ENCODE measurements around the gene C12orf56. TPM values are rescaled to one million over a fixed set of nuclear protein-coding genes. Genes with fewer than 3 reads are reported as not detected.

C12orf56 gene
- total RNA-seq, 2 experiments from 2014 or later, result 0.40 TPM; not detected in 1

- CTCF ChIA-PET, result interaction anchor here (1.0 kb wide), 1 partner anchor 186 kb away, joined by 3 read pairs; no protein-coding TSS in a partner anchor
- peaks cover 3% of the 10 kb centered on the region for H3K27me3 Mint-ChIP-seq
- POLR2A ChIA-PET, result no interaction called here
- no peaks in the 10 kb centered on the region for H3K36me3 Mint-ChIP-seq (ENCODE audit: low read depth)
- H3K4me1 Mint-ChIP-seq, result no peaks in the 10 kb centered on the region
- peak; percentile 29 for DNase-seq
- no peak overlapping the region for H3K4me3 Mint-ChIP-seq
- no peak overlapping the region for H3K27ac Mint-ChIP-seq
- H3K9me3 Mint-ChIP-seq, result no peaks in the 10 kb centered on the region
Observed at GRCh38 chr12:64273527-64274403, 116.8 kb downstream of the C12orf56 start.

DNA sequence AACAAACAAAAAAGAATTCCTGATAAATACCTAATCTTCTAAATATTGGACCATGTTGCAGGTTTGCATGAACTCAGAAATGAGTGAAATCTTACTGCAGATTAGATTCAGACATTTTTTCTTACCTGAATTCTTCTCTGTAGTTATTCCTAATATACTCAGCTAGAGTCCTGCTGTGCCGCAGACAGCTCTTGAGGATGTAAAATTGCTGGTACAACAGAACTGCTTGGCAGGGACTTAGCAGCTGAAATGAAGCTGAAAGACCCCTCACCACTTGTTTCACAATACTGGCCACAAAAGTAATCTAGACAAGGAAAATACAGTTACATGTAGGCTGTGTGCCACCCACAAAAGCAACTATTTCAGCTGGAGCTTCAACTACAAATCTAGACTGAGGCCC, 120.1 kb downstream of the C12orf56 start:
- Mint-ChIP-seq H3K27ac (no peak overlapping the region), H3K4me3 (no peak overlapping the region), H3K4me1 (no peaks in the 10 kb centered on the region), H3K9me3 (no peaks in the 10 kb centered on the region), H3K36me3 (ENCODE audit: low read depth) (no peaks in the 10 kb centered on the region), H3K27me3 (no peaks in the 10 kb centered on the region)
- no peak for DNase-seq
- CTCF ChIA-PET, result no interaction called here
- POLR2A ChIA-PET, result no interaction called here

- Mint-ChIP-seq H3K4me3 (no peak overlapping the region), H3K27me3 (no peaks in the 10 kb centered on the region), H3K36me3 (ENCODE audit: low read depth) (no peaks in the 10 kb centered on the region), H3K27ac (no peak overlapping the region), H3K4me1 (no peaks in the 10 kb centered on the region), H3K9me3 (no peaks in the 10 kb centered on the region)
- DNase-seq, result no peak
- POLR2A ChIA-PET, result no interaction called here
- CTCF ChIA-PET, result no interaction called here
Observed at GRCh38 chr12:64269161-64269560, 121.4 kb downstream of the C12orf56 start.

DNA sequence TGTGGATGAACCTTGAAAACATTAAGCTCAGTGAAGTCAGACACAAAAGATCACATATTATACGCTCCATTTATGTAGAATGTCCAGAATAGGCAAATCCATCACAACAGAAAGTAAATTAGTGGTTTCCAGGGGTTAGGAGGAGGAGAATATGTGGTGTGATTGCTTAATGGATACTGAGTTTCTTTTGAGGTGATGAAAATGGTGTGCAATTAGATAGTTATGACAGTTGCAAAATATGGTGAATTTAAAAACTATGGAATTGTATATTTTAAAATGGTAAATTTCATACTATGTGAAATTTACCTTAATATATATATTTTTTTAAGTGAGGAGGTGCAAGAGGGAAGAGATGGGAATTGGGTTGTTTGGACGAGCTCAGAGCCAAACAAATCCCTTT, 122.1 kb downstream of the C12orf56 start:
- POLR2A ChIA-PET, result no interaction called here
- H3K4me3 Mint-ChIP-seq, result no peak overlapping the region
- CTCF ChIA-PET, result no interaction called here
- DNase-seq, result no peak
- H3K36me3 Mint-ChIP-seq (ENCODE audit: low read depth), result no peaks in the 10 kb centered on the region
- H3K4me1 Mint-ChIP-seq, result no peaks in the 10 kb centered on the region
- no peak overlapping the region for H3K27ac Mint-ChIP-seq
- no peaks in the 10 kb centered on the region for H3K27me3 Mint-ChIP-seq
- no peaks in the 10 kb centered on the region for H3K9me3 Mint-ChIP-seq

GRCh38 chr12:64265839-64266238, 124.7 kb downstream of the C12orf56 start:
- Mint-ChIP-seq H3K27me3 (no peaks in the 10 kb centered on the region), H3K4me1 (no peaks in the 10 kb centered on the region), H3K27ac (no peak overlapping the region), H3K4me3 (no peak overlapping the region), H3K36me3 (ENCODE audit: low read depth) (no peaks in the 10 kb centered on the region), H3K9me3 (no peaks in the 10 kb centered on the region)
- POLR2A ChIA-PET, result no interaction called here
- no peak for DNase-seq
- CTCF ChIA-PET, result interaction anchor here (1.0 kb wide), 1 partner anchor 9 kb away, joined by 4 read pairs; no protein-coding TSS in a partner anchor

GRCh38 chr12:64261813-64262212, 128.7 kb downstream of the C12orf56 start:
- CTCF ChIA-PET, result no interaction called here
- no peaks in the 10 kb centered on the region for H3K4me1 Mint-ChIP-seq

DNA sequence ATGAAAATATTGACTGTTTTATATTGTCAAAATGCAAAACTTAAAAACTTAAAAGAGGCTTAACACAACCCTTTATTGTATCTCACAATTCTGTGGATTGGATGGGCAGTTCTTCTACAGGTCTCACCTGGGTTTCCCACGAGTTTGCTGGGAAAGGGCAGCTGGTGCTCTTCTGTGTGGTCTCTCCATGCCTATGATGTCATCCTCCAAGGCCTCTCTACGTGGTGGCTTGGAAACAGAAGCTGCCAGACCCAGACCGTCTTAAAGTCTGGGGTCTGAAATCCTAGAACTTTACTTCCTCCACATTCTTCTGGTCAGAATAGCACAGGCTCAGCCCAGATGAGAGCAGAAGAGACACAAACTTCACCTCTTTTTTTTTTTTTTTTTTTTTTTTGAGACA, 132.0 kb downstream of the C12orf56 start:
- Mint-ChIP-seq H3K9me3 (no peaks in the 10 kb centered on the region), H3K27ac (no peak overlapping the region), H3K36me3 (ENCODE audit: low read depth) (no peaks in the 10 kb centered on the region), H3K4me1 (no peaks in the 10 kb centered on the region), H3K4me3 (no peak overlapping the region), H3K27me3 (no peaks in the 10 kb centered on the region)
- ChIA-PET POLR2A (no interaction called here), CTCF (interaction anchor here (0.6 to 1.6 kb wide), 4 partner anchors 110 to 432 kb away, joined by 3 to 5 read pairs (median 3); no protein-coding TSS in a partner anchor)
- no peak for DNase-seq

More at GRCh38 chr12:64261813-64262212, 128.7 kb downstream of the C12orf56 start:
- Mint-ChIP-seq H3K27me3 (no peaks in the 10 kb centered on the region), H3K27ac (no peak overlapping the region), H3K4me3 (no peak overlapping the region), H3K36me3 (ENCODE audit: low read depth) (no peaks in the 10 kb centered on the region), H3K9me3 (no peaks in the 10 kb centered on the region)
- POLR2A ChIA-PET, result no interaction called here
- no peak for DNase-seq

DNA sequence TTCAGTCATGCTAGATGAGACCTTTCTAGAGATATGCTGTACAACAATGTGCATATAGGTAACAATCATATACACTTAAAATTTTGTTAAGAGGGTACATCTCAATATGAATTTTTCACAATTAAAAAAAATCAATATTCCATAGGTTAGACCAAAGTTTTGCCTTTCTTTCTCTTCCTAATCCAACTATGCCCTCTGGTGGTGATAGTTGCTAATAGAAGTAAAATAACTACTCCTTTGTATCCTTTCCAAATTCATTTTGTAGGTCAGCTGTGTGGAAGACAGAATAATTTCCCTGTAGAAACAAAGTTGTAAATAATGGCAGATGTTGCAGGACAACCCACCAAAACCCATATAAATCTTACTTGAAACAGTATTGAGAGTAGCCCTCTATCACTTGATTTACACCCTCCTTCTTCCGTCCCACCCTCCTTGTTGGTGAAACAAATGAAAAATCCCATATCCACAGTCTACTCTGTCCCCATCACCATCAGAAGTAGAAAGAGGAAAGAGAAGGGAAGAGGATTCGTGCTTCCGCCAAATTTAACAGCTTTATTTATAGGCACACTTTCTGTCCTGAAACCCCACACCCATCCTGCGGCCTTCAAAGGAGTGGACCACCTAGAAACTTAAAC, 134.3 kb downstream of the C12orf56 start:
- H3K4me3 Mint-ChIP-seq, result no peak overlapping the region
- no peak for DNase-seq
- H3K4me1 Mint-ChIP-seq, result peaks cover 5% of the 10 kb centered on the region
- ChIA-PET CTCF (interaction anchor here (0.6 to 2.4 kb wide), 10 partner anchors 8 to 429 kb away, joined by 3 to 8 read pairs (median 4); partner anchors contain the start of gene SRGAP1), POLR2A (no interaction called here)
- H3K27me3 Mint-ChIP-seq, result no peaks in the 10 kb centered on the region
- no peaks in the 10 kb centered on the region for H3K9me3 Mint-ChIP-seq
- no peaks in the 10 kb centered on the region for H3K36me3 Mint-ChIP-seq (ENCODE audit: low read depth)
- no peak overlapping the region for H3K27ac Mint-ChIP-seq

- DNase-seq, result no peak
- Mint-ChIP-seq H3K36me3 (ENCODE audit: low read depth) (no peaks in the 10 kb centered on the region), H3K4me3 (no peak overlapping the region), H3K9me3 (no peaks in the 10 kb centered on the region), H3K27me3 (no peaks in the 10 kb centered on the region), H3K4me1 (peaks cover 5% of the 10 kb centered on the region), H3K27ac (no peak overlapping the region)
- POLR2A ChIA-PET, result no interaction called here
- CTCF ChIA-PET, result interaction anchor here (0.9 to 2.4 kb wide), 4 partner anchors 16 to 416 kb away, joined by 3 to 8 read pairs (median 4); partner anchors contain the start of genes KICS2 and SRGAP1
Observed at GRCh38 chr12:64255249-64255648, 135.3 kb downstream of the C12orf56 start.

DNA sequence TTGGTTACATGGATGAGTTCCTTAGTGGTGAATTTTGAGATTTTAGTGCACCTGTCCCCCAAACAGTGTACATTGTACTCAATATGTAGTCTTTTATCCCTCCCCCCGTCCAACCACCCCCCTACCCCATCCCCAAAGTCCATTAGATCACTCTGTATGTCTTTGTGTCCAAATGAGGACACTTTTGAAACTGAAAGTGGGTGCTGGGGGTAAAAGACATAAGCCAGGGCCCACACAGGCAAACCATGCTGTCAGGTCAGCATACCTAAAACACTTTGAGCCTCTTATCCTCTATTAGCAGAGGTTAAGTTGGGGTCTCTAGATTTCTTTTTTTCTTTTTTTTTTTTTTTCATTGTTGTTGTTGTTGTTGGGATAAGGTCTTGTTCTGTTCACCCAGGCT, 137.2 kb downstream of the C12orf56 start:
- no peaks in the 10 kb centered on the region for H3K27me3 Mint-ChIP-seq
- POLR2A ChIA-PET, result no interaction called here
- no peaks in the 10 kb centered on the region for H3K36me3 Mint-ChIP-seq (ENCODE audit: low read depth)
- peaks cover 5% of the 10 kb centered on the region for H3K4me1 Mint-ChIP-seq
- CTCF ChIA-PET, result no interaction called here
- no peak for DNase-seq
- H3K9me3 Mint-ChIP-seq, result no peaks in the 10 kb centered on the region
- no peak overlapping the region for H3K4me3 Mint-ChIP-seq
- H3K27ac Mint-ChIP-seq, result no peak overlapping the region

GRCh38 chr12:64252681-64253080, 137.9 kb downstream of the C12orf56 start:
- no peak overlapping the region for H3K27ac Mint-ChIP-seq
- no peaks in the 10 kb centered on the region for H3K27me3 Mint-ChIP-seq
- CTCF ChIA-PET, result no interaction called here
- no peak overlapping the region for H3K4me3 Mint-ChIP-seq
- no peaks in the 10 kb centered on the region for H3K9me3 Mint-ChIP-seq
- POLR2A ChIA-PET, result no interaction called here
- no peak for DNase-seq
- H3K4me1 Mint-ChIP-seq, result peaks cover 5% of the 10 kb centered on the region
- no peaks in the 10 kb centered on the region for H3K36me3 Mint-ChIP-seq (ENCODE audit: low read depth)

DNA sequence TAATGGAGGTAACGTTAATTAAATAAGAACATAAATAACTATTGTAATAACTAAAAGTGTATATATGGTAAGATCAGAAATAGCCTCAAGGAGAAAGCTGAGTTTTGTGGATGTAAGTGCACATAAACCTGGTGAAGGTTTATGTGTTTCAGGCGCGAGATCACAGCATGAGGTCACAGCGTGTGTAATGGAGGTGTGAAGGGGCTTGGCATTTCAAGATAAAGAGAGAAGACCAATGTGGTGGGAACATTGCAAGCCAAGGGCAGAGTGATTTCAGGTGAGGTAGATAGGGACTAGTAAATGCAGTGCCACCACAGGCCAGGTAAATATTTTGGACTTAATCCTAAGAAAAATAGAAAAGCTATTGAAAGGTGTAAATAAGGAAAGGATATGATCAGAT, 146.7 kb downstream of the C12orf56 start:
- ChIA-PET CTCF (no interaction called here), POLR2A (no interaction called here)
- DNase-seq, result no peak

DNA sequence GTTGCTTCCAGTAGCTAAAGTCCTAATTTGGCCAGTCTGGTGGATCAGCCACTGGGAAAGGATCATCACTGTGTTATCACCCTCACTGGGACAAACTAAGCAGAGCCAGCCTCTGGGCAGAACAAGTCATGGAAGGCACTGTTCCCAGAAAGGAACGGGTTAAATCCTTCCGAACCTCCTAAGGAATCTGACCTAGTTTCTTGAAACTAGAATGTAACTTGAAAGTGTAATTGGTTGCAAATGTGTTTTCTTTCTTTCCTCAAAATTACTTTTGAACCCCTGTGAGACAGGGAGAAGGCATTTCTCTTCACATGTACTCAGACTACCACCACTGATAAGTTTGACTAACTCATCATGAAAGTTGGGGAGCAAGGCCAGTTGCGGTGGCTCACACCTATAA, 149.8 kb downstream of the C12orf56 start:
- Mint-ChIP-seq H3K9me3 (no peaks in the 10 kb centered on the region), H3K27me3 (peaks cover 5% of the 10 kb centered on the region), H3K27ac (no peak overlapping the region), H3K4me1 (no peaks in the 10 kb centered on the region), H3K36me3 (ENCODE audit: low read depth) (no peaks in the 10 kb centered on the region), H3K4me3 (no peak overlapping the region)
- no peak for DNase-seq
- ChIA-PET POLR2A (no interaction called here), CTCF (no interaction called here)

More for the DNA sequence above, 146.7 kb downstream of the C12orf56 start:
- Mint-ChIP-seq H3K27ac (no peak overlapping the region), H3K4me3 (no peak overlapping the region), H3K36me3 (ENCODE audit: low read depth) (no peaks in the 10 kb centered on the region), H3K4me1 (no peaks in the 10 kb centered on the region), H3K9me3 (no peaks in the 10 kb centered on the region), H3K27me3 (peaks cover 5% of the 10 kb centered on the region)
